Smooth muscle cell of bladder (primary cell): Measurements from ENCODE around the gene POLD3. TPM values are rescaled to one million over a fixed set of nuclear protein-coding genes. Genes with fewer than 3 reads are reported as not detected.

Experiments used
- total RNA-seq: library from RNA; depleted of rRNA; stranded (reverse); fragments of >200 nt; gene quantifications from 2 replicates; pipeline ENCODE4 v1.2.3, GENCODE V29; 2014

Gene POLD3
- total RNA-seq: 9.7 and 9.8 TPM in 2 replicates

GRCh38 chr11:74592441-74593362, at the start of gene POLD3:
TSS of gene POLD3 (plus strand) at chr11:74592582. CDS start at chr11:74592659, 77 bp downstream.

Other genes with a start within 250 kb of the POLD3 start
- gene PGM2L1, start 194.1 kb upstream of the POLD3 start, total RNA-seq: 3.0 and 3.5 TPM in 2 replicates
- 5.5 and 18.1 TPM in 2 replicates for gene KCNE3, start 125.0 kb upstream of the POLD3 start, total RNA-seq
- 3.3 and 3.6 TPM in 2 replicates for gene LIPT2, start 98.9 kb upstream of the POLD3 start, total RNA-seq
- gene CHRDL2, start 138.8 kb downstream of the POLD3 start, total RNA-seq: 0.09 and 0.14 TPM in 2 replicates
- gene RNF169, start 156.3 kb downstream of the POLD3 start, total RNA-seq: 20.8 and 27.1 TPM in 2 replicates